HG03442 (cell line): Measurements from ENCODE around the gene GLYAT.
"Not testable (repeated sequence)": the region's sequence is repeated elsewhere in the genome, so short reads cannot be mapped to it uniquely, and the experiment has no call there.

ENCODE experiments used
- ATAC-seq: cut with Tn5 transposase; IDR thresholded peaks from one replicate; pipeline ENCODE4 v1.9.1; 2021; ENCODE audit warnings: mild to moderate bottlenecking, moderate library complexity; ENCODE audit not compliant: unreplicated experiment

Gene GLYAT

GRCh38 chr11:58685973-58686722 is 45.6 kb downstream of the GLYAT start:
- ATAC-seq: no peak

- not testable (repeated sequence) for ATAC-seq
These were observed 49.1 kb downstream of the GLYAT start for GRCh38 chr11:58682660-58683059.

DNA sequence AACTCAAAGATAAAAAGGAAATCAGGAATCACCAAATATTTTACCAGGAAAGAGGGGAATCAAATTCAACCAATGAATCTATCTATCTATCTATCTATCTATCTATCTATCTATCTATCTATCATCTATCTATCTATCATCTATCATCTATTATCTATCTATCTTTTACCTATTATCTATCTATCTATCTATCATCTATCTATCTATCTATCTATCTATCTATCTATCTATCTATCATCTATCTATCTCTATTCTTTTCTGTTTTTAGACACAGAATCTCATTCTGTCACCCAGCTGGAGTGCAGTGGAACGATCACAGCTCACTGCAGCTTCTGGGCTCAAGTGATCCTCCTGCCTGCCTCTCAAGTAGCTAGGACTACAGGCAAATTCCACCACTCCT is 54.2 kb downstream of the GLYAT start:
- not testable (repeated sequence) for ATAC-seq

- no peak for ATAC-seq
These were observed 55.1 kb downstream of the GLYAT start for GRCh38 chr11:58676563-58677135.

- peak; percentile 85 for ATAC-seq
These were observed 56.2 kb downstream of the GLYAT start for GRCh38 chr11:58675334-58676155.

GRCh38 chr11:58674609-58675008 is 57.1 kb downstream of the GLYAT start:
- ATAC-seq: no peak

- no peak for ATAC-seq
These were observed 59.6 kb downstream of the GLYAT start for GRCh38 chr11:58671983-58672633.

- ATAC-seq: no peak
These were observed 71.7 kb downstream of the GLYAT start for GRCh38 chr11:58659910-58660570.

DNA sequence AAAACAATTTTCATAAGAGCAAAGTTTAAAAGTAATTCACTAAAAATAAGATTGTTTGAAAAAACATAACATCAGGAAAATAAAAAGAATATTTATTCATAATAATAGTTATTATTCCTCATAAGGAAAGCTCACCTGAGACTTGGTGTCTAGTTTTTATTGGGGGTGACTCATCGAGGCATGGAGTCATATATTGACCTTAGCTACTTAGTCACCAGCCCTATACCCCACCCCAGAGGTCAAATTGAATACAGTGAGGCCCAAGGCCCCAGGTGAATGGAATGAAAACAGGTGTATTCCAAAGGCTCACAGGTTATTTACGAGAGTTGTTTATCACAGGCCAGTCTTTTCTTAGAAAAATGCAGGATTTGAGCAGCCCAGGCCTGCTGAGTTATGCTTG is 72.3 kb downstream of the GLYAT start:
- no peak for ATAC-seq
